ENCODE results near the gene SIX5.

Gene SIX5

DNA sequence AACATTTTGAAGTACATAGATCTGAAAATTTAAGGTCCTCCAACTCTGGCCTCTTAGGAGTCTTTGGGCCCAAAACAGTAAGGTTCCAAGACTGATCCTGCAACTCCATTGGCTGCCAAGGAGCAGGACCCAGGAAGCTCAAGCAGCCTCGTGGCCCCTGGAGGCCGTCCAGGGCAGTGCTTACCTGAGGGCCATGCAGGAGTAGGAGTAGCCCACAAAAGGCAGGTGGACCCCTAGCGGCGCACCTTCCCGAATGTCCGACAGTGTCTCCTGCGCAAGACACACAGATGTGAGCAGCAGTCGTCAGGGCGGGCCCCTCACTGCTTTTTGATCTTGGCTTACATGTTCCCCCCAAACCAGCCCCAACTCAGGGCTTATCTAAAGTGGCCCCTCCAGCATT lies 5.7 kb upstream of the SIX5 start:
- no peak overlapping the region for H3K27ac ChIP-seq (ENCODE audit: low read depth in 2 of 2, low read length in 2 of 2)
- H3K27me3 ChIP-seq (ENCODE audit: control insufficient read depth in 2 of 2, insufficient read depth in 2 of 2, low read length in 2 of 2), result no peaks in the 10 kb centered on the region
- peaks cover 9 to 10% of the 10 kb centered on the region in 2 donors for H3K36me3 ChIP-seq (ENCODE audit: control insufficient read depth in 2 of 2, insufficient read depth in 2 of 2, low read length in 2 of 2)

DNA sequence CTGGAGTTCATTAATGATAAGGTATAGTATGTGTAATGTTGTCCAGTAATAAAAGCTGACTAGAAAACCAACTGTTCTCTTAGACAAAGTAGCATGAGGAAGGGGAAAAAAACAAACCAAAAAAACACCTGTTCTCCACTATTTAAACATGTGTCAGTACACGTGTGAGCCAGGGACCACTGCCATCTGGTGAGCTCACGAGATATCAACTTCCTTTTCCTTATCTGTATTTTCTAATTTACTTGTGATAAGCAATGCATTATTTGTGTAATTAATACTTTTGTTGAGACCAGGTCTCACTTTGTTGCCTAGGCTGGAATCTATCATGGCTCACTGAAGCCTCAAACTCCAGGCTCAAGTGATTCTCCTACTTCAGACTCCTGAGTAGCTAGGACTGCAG lies 4.3 kb upstream of the SIX5 start:
- peaks cover 10 to 24% of the 10 kb centered on the region in 2 donors for H3K4me1 ChIP-seq (ENCODE audit: control insufficient read depth in 2 of 2, insufficient read depth in 2 of 2, low read length in 2 of 2)
- no peaks in the 10 kb centered on the region for H3K27me3 ChIP-seq (ENCODE audit: control insufficient read depth in 2 of 2, insufficient read depth in 2 of 2, low read length in 2 of 2)
- no peak overlapping the region for H3K27ac ChIP-seq (ENCODE audit: low read depth in 2 of 2, low read length in 2 of 2)
- no peak overlapping the region for H3K4me3 ChIP-seq (ENCODE audit: low read length in 2 of 2)
- no peaks in the 10 kb centered on the region for H3K9me3 ChIP-seq (ENCODE audit: control insufficient read depth in 2 of 2, low read length in 2 of 2)
- H3K9ac ChIP-seq (ENCODE audit: low read depth in 1 of 2, low read length in 2 of 2), result no peak overlapping the region
- peaks cover 9 to 10% of the 10 kb centered on the region in 2 donors for H3K36me3 ChIP-seq (ENCODE audit: control insufficient read depth in 2 of 2, insufficient read depth in 2 of 2, low read length in 2 of 2)

More for the DNA sequence above, 5.7 kb upstream of the SIX5 start:
- Histone ChIP-seq H3K9ac (ENCODE audit: low read depth in 1 of 2, low read length in 2 of 2) (no peak overlapping the region), H3K4me1 (ENCODE audit: control insufficient read depth in 2 of 2, insufficient read depth in 2 of 2, low read length in 2 of 2) (peaks cover 16 to 30% of the 10 kb centered on the region in 2 donors), H3K9me3 (ENCODE audit: control insufficient read depth in 2 of 2, low read length in 2 of 2) (no peaks in the 10 kb centered on the region), H3K4me3 (ENCODE audit: low read length in 2 of 2) (no peak overlapping the region)

DNA sequence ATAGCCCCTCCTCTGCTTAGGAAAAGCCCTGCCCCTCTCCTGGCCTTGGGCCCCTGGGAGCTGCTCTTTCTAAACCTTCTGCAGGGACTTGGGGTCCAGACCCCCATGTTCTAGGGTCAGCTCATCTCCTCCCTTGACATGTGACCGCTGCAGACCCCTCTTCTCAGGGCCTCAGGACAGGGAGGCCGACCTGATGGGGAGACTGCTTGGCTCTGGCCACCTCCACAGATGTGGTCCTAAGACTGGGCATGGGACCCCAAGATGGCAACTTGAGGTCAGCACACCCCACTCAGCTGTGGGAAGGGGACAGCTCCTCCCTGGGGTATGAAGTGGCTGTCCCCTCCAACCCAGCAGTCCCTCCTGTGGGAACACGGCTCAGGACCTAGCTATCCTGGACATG lies 3.9 kb upstream of the SIX5 start:
- no peaks in the 10 kb centered on the region for H3K27me3 ChIP-seq (ENCODE audit: control insufficient read depth in 2 of 2, insufficient read depth in 2 of 2, low read length in 2 of 2)
- H3K9me3 ChIP-seq (ENCODE audit: control insufficient read depth in 2 of 2, low read length in 2 of 2), result no peaks in the 10 kb centered on the region
- peaks cover 10 to 24% of the 10 kb centered on the region in 2 donors for H3K4me1 ChIP-seq (ENCODE audit: control insufficient read depth in 2 of 2, insufficient read depth in 2 of 2, low read length in 2 of 2)
- peak overlapping the region in 1 of 2 donors; percentile 63 for H3K27ac ChIP-seq (ENCODE audit: low read depth in 2 of 2, low read length in 2 of 2)
- H3K9ac ChIP-seq (ENCODE audit: low read depth in 1 of 2, low read length in 2 of 2), result no peak overlapping the region
- H3K36me3 ChIP-seq (ENCODE audit: control insufficient read depth in 2 of 2, insufficient read depth in 2 of 2, low read length in 2 of 2), result peaks cover 9 to 10% of the 10 kb centered on the region in 2 donors
- no peak overlapping the region for H3K4me3 ChIP-seq (ENCODE audit: low read length in 2 of 2)

DNA sequence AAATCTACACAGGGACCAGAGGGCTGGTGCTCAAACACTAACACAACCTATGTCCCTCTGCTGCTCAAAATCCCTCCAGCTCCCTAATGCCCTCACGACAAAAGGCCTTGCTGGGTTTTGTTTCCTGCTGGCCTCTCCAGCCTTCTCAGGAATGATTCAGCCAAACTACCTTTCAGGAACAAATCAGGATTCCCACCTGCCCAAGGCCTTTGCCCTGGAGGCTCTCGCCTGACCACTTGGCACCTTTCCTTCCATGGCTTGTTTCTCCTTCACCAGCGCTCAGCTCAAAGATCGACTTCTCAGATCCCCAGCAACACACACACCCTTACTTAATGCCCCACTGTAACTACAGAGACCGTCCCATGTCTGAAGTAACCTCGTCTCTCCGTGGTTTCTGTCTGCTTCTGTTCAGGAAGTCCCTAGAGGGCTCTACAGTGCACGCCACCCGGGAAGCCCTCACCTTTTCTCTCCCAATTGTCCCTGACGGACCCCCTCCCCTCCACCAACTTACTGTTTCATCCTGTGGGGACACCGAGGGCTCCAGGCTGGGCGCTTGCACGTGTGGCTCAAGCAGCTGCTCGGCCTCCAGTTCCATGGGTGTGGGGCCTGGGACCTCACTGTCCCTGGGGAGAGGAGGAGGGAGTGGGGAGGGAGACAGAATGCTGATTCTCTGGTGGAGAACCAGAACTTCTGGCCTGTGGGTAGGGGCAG lies 3.2 kb upstream of the SIX5 start:
- Histone ChIP-seq H3K36me3 (ENCODE audit: control insufficient read depth in 2 of 2, insufficient read depth in 2 of 2, low read length in 2 of 2) (peaks cover 7 to 8% of the 10 kb centered on the region in 2 donors), H3K9me3 (ENCODE audit: control insufficient read depth in 2 of 2, low read length in 2 of 2) (no peaks in the 10 kb centered on the region), H3K9ac (ENCODE audit: low read depth in 1 of 2, low read length in 2 of 2) (peak overlapping the region in 1 of 2 donors; percentile 37), H3K27ac (ENCODE audit: low read depth in 2 of 2, low read length in 2 of 2) (peak overlapping the region; percentile 10 to 63), H3K4me1 (ENCODE audit: control insufficient read depth in 2 of 2, insufficient read depth in 2 of 2, low read length in 2 of 2) (peaks cover 10 to 24% of the 10 kb centered on the region in 2 donors), H3K27me3 (ENCODE audit: control insufficient read depth in 2 of 2, insufficient read depth in 2 of 2, low read length in 2 of 2) (no peaks in the 10 kb centered on the region), H3K4me3 (ENCODE audit: low read length in 2 of 2) (no peak overlapping the region)

DNA sequence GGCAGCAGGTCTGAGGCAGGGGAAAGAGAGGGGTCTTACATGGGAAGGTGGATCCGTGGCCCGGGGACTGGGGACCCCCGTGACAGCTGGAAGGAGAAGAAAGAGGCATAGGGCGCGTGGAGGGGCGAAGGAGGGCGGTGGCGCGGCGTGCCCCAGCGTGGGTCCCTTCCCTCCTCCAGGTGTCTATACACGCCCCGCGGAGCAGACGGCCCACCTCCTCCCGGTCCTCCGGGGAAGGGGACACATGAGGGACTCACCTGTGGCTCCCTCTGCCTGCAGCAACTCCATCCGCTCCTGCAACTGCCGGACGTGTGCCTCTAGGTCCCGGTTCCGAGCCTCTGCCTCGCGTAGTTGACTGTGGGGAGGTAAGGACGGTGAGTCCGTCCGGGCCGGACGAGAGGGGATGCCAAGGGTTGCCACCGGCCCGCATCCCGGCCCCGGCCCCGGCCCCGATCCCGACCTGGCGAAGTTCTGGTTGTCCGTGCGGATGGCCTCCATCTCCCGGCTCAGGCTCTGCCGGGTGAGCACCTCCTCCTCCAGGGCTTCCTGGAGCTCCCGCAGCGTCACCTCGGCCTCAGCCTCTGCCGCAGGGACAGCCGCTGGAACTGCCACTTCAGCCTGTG lies 2.4 kb upstream of the SIX5 start:
- Histone ChIP-seq H3K9ac (ENCODE audit: low read depth in 1 of 2, low read length in 2 of 2) (peak overlapping the region; percentile 72 to 75), H3K9me3 (ENCODE audit: control insufficient read depth in 2 of 2, low read length in 2 of 2) (no peaks in the 10 kb centered on the region), H3K27ac (ENCODE audit: low read depth in 2 of 2, low read length in 2 of 2) (peak overlapping the region in 1 of 2 donors; percentile 97), H3K4me1 (ENCODE audit: control insufficient read depth in 2 of 2, insufficient read depth in 2 of 2, low read length in 2 of 2) (peaks cover 15 to 30% of the 10 kb centered on the region in 2 donors), H3K36me3 (ENCODE audit: control insufficient read depth in 2 of 2, insufficient read depth in 2 of 2, low read length in 2 of 2) (no peaks in the 10 kb centered on the region), H3K27me3 (ENCODE audit: control insufficient read depth in 2 of 2, insufficient read depth in 2 of 2, low read length in 2 of 2) (no peaks in the 10 kb centered on the region), H3K4me3 (ENCODE audit: low read length in 2 of 2) (peak overlapping the region; percentile 58 to 67)

DNA sequence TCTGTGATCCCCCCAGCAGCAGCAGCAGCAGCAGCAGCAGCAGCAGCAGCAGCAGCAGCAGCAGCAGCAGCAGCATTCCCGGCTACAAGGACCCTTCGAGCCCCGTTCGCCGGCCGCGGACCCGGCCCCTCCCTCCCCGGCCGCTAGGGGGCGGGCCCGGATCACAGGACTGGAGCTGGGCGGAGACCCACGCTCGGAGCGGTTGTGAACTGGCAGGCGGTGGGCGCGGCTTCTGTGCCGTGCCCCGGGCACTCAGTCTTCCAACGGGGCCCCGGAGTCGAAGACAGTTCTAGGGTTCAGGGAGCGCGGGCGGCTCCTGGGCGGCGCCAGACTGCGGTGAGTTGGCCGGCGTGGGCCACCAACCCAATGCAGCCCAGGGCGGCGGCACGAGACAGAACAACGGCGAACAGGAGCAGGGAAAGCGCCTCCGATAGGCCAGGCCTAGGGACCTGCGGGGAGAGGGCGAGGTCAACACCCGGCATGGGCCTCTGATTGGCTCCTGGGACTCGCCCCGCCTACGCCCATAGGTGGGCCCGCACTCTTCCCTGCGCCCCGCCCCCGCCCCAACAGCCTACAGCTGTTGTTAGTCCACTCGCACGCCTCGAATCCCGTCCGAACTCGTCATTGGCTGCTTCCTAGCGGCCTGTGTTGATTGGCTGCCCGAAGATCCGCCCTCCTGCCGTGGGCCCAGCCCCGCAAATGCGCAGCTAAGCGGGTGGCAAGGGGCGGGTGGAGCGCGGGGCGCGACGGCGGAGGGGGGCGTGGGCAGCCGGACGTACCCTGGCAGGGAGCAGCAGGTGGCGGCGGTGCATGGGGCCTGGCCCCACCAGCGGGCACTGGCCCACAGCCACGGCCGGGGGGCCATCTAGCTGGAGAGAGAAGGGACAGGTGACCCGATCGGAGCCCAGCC lies 1.4 kb upstream of the SIX5 start:
- peaks cover 18 to 33% of the 10 kb centered on the region in 2 donors for H3K4me1 ChIP-seq (ENCODE audit: control insufficient read depth in 2 of 2, insufficient read depth in 2 of 2, low read length in 2 of 2)
- H3K36me3 ChIP-seq (ENCODE audit: control insufficient read depth in 2 of 2, insufficient read depth in 2 of 2, low read length in 2 of 2), result no peaks in the 10 kb centered on the region
- peak overlapping the region; percentile 72 to 75 for H3K9ac ChIP-seq (ENCODE audit: low read depth in 1 of 2, low read length in 2 of 2)
- no peaks in the 10 kb centered on the region for H3K27me3 ChIP-seq (ENCODE audit: control insufficient read depth in 2 of 2, insufficient read depth in 2 of 2, low read length in 2 of 2)
- H3K9me3 ChIP-seq (ENCODE audit: control insufficient read depth in 2 of 2, low read length in 2 of 2), result no peaks in the 10 kb centered on the region
- H3K27ac ChIP-seq (ENCODE audit: low read depth in 2 of 2, low read length in 2 of 2), result peak overlapping the region; percentile 96 to 97
- H3K4me3 ChIP-seq (ENCODE audit: low read length in 2 of 2), result peak overlapping the region; percentile 86 to 94

DNA sequence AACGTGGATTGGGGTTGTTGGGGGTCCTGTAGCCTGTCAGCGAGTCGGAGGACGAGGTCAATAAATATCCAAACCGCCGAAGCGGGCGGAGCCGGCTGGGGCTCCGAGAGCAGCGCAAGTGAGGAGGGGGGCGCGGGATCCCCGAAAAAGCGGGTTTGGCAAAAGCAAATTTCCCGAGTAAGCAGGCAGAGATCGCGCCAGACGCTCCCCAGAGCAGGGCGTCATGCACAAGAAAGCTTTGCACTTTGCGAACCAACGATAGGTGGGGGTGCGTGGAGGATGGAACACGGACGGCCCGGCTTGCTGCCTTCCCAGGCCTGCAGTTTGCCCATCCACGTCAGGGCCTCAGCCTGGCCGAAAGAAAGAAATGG lies 754 bp upstream of the SIX5 start:
- Histone ChIP-seq H3K4me1 (ENCODE audit: control insufficient read depth in 2 of 2, insufficient read depth in 2 of 2, low read length in 2 of 2) (peaks cover 18 to 33% of the 10 kb centered on the region in 2 donors), H3K4me3 (ENCODE audit: low read length in 2 of 2) (peak overlapping the region; percentile 86 to 94), H3K27ac (ENCODE audit: low read depth in 2 of 2, low read length in 2 of 2) (peak overlapping the region; percentile 96 to 97), H3K9me3 (ENCODE audit: control insufficient read depth in 2 of 2, low read length in 2 of 2) (no peaks in the 10 kb centered on the region), H3K36me3 (ENCODE audit: control insufficient read depth in 2 of 2, insufficient read depth in 2 of 2, low read length in 2 of 2) (no peaks in the 10 kb centered on the region), H3K27me3 (ENCODE audit: control insufficient read depth in 2 of 2, insufficient read depth in 2 of 2, low read length in 2 of 2) (no peaks in the 10 kb centered on the region), H3K9ac (ENCODE audit: low read depth in 1 of 2, low read length in 2 of 2) (peak overlapping the region; percentile 68 to 75)

DNA sequence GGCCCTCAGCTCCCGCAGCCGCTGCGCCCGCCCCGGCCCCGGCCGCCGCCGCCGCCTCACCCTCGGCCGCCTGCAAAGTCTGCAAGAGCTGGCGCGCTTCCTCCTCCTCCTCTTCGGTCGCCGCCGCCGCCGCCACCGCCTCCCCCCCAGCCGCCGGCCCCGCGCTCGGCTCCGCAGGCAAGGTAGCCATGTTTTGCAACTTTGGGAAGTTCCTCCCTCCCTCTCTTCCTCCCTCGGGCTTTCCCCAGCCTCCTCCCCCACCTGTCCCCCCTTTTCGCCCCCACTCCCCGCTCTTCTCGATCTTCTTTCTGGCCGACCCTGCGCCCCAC lies 433 bp downstream of the SIX5 start:
- peaks cover 21 to 32% of the 10 kb centered on the region in 2 donors for H3K4me1 ChIP-seq (ENCODE audit: control insufficient read depth in 2 of 2, insufficient read depth in 2 of 2, low read length in 2 of 2)
- no peaks in the 10 kb centered on the region for H3K27me3 ChIP-seq (ENCODE audit: control insufficient read depth in 2 of 2, insufficient read depth in 2 of 2, low read length in 2 of 2)
- peak overlapping the region; percentile 96 to 97 for H3K27ac ChIP-seq (ENCODE audit: low read depth in 2 of 2, low read length in 2 of 2)
- no peaks in the 10 kb centered on the region for H3K36me3 ChIP-seq (ENCODE audit: control insufficient read depth in 2 of 2, insufficient read depth in 2 of 2, low read length in 2 of 2)
- peak overlapping the region; percentile 73 to 88 for H3K9ac ChIP-seq (ENCODE audit: low read depth in 1 of 2, low read length in 2 of 2)
- peak overlapping the region; percentile 89 to 94 for H3K4me3 ChIP-seq (ENCODE audit: low read length in 2 of 2)
- no peaks in the 10 kb centered on the region for H3K9me3 ChIP-seq (ENCODE audit: control insufficient read depth in 2 of 2, low read length in 2 of 2)

DNA sequence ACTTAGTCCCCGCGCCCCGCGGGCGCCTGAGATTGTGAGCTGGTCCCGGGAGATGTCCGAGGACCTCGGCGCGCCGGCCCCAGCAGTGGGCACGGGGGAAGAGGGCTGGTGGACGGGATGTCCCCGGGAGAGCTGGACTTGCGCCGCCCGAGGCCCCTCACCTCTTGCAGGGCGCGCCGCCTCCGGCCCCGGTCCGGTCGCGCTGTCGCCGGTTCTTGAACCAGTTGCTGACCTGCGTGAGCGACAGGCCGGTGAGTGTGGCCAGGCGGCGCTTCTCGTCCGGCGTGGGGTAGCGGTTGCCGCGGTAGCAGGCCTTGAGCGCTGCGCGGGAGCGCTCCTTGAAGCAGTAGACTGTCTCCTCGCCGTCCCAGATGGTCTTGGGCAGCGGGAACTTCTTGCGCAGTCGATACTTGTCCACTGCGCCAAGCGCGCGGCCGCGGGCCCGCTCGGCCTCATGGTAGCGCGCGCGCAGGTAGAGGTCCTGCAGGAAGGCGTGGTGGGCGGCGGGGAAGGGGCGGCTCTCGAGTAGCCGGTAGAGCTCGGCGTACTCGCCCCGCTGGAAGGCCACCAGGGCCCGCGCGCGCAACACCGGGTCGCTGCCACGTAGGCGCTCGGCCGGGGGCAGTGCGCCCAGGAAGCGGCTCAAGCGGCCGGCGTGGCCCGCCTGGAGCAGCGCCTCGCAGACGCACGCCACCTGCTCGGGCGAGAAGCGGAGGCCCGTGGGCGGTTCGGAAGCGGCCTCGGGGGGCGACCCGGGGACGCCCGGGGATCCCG lies 984 bp downstream of the SIX5 start:
- Histone ChIP-seq H3K4me1 (ENCODE audit: control insufficient read depth in 2 of 2, insufficient read depth in 2 of 2, low read length in 2 of 2) (peaks cover 18 to 30% of the 10 kb centered on the region in 2 donors), H3K9ac (ENCODE audit: low read depth in 1 of 2, low read length in 2 of 2) (peak overlapping the region; percentile 73 to 77), H3K27ac (ENCODE audit: low read depth in 2 of 2, low read length in 2 of 2) (peak overlapping the region; percentile 96 to 97), H3K4me3 (ENCODE audit: low read length in 2 of 2) (peak overlapping the region; percentile 89 to 94), H3K9me3 (ENCODE audit: control insufficient read depth in 2 of 2, low read length in 2 of 2) (no peaks in the 10 kb centered on the region), H3K27me3 (ENCODE audit: control insufficient read depth in 2 of 2, insufficient read depth in 2 of 2, low read length in 2 of 2) (no peaks in the 10 kb centered on the region), H3K36me3 (ENCODE audit: control insufficient read depth in 2 of 2, insufficient read depth in 2 of 2, low read length in 2 of 2) (no peaks in the 10 kb centered on the region)

Measured in mucosa of rectum (tissue), 2 donors.